Cardiac septum (tissue), 1 donor: ENCODE measurements around the gene TSHZ2. TPM values are rescaled to one million over a fixed set of nuclear protein-coding genes. Genes with fewer than 3 reads are reported as not detected.

Experiments
- DNase-seq: peaks from one replicate; pipeline ENCODE4 v3.0.0-alpha.2; 2020; ENCODE audit warnings: low spot score
- intact Hi-C: fragments of 100-400 bp; cut with DNase I; formaldehyde crosslinking; loops from one replicate; pipeline ENCODE4 v1.14.0; 2022
- total RNA-seq: library from RNA; stranded (reverse); fragmentation: NEBNext Ultra II Directional; extraction: Animal tissue kit (Norgen Biotek cat#: 25700); gene quantifications from one replicate; pipeline ENCODE4 v1.2.1, GENCODE V29; 2021
- donor health status: DM: no; HTN: no; CAD: no.

The TSHZ2 gene
- total RNA-seq, 1 donor from 2014 or later = 7.5 TPM

- DNase-seq = no peak
- intact Hi-C loops = no loop called here
Measured at GRCh38 chr20:53282217-53282955, 310.2 kb downstream of the TSHZ2 start.

GRCh38 chr20:53283011-53283410, 310.9 kb downstream of the TSHZ2 start:
- intact Hi-C loops = no loop called here
- no peak for DNase-seq

- intact Hi-C loops = no loop called here
- no peak for DNase-seq
Measured at GRCh38 chr20:53283597-53283996, 311.4 kb downstream of the TSHZ2 start.

- DNase-seq = no peak
- intact Hi-C loops = no loop called here
Measured at GRCh38 chr20:53284256-53284655, 312.1 kb downstream of the TSHZ2 start.

- DNase-seq = no peak
Measured at GRCh38 chr20:53284696-53285095, 312.5 kb downstream of the TSHZ2 start.

GRCh38 chr20:53287357-53288042, 315.3 kb downstream of the TSHZ2 start:
- no peak for DNase-seq
- intact Hi-C loops = no loop called here

More at GRCh38 chr20:53284696-53285095, 312.5 kb downstream of the TSHZ2 start:
- intact Hi-C loops = no loop called here

GRCh38 chr20:53291548-53291947, 319.4 kb downstream of the TSHZ2 start:
- intact Hi-C loops = no loop called here
- DNase-seq = no peak

- DNase-seq = no peak
- intact Hi-C loops = no loop called here
Measured at GRCh38 chr20:53292347-53292746, 320.2 kb downstream of the TSHZ2 start.

GRCh38 chr20:53294804-53295203, 322.6 kb downstream of the TSHZ2 start:
- intact Hi-C loops = no loop called here
- DNase-seq = no peak

GRCh38 chr20:53296025-53296424, 323.9 kb downstream of the TSHZ2 start:
- intact Hi-C loops = no loop called here
- no peak for DNase-seq

GRCh38 chr20:53296451-53297153, 324.4 kb downstream of the TSHZ2 start:
- intact Hi-C loops = no loop called here

GRCh38 chr20:53297154-53297529, 325.0 kb downstream of the TSHZ2 start:
- no peak for DNase-seq
- intact Hi-C loops = no loop called here

More at GRCh38 chr20:53296451-53297153, 324.4 kb downstream of the TSHZ2 start:
- no peak for DNase-seq

GRCh38 chr20:53298260-53298659, 326.1 kb downstream of the TSHZ2 start:
- no peak for DNase-seq
- intact Hi-C loops = no loop called here

GRCh38 chr20:53298911-53299310, 326.8 kb downstream of the TSHZ2 start:
- DNase-seq = no peak
- intact Hi-C loops = no loop called here

- DNase-seq = no peak
- intact Hi-C loops = no loop called here
Measured at GRCh38 chr20:53299831-53300230, 327.7 kb downstream of the TSHZ2 start.

- intact Hi-C loops = no loop called here
- DNase-seq = no peak
Measured at GRCh38 chr20:53301869-53302268, 329.7 kb downstream of the TSHZ2 start.

GRCh38 chr20:53302695-53303412, 330.7 kb downstream of the TSHZ2 start:
- intact Hi-C loops = no loop called here

GRCh38 chr20:53303413-53303760, 331.2 kb downstream of the TSHZ2 start:
- intact Hi-C loops = no loop called here

More at GRCh38 chr20:53302695-53303412, 330.7 kb downstream of the TSHZ2 start:
- no peak for DNase-seq

GRCh38 chr20:53304146-53304545, 332.0 kb downstream of the TSHZ2 start:
- intact Hi-C loops = no loop called here
- no peak for DNase-seq

More at GRCh38 chr20:53303413-53303760, 331.2 kb downstream of the TSHZ2 start:
- no peak for DNase-seq
